Ovary (tissue), 3 donors: ENCODE results near the gene KCNAB2.

ENCODE experiments used
- CTCF ChIP-seq, 3 donors: fragments of 450-650 bp in 2 of 3; fragments of 200-600 bp in 1 of 3; IDR thresholded peaks; one replicate each; pipeline versions ENCODE4 v1.5.1 to v1.8.0; 2016 to 2022; ENCODE audit warnings: antibody characterized with exemption in 3 of 3, mild to moderate bottlenecking in 1 of 3
- EP300 ChIP-seq: sonication (generic); formaldehyde crosslinking; IDR thresholded peaks from one replicate; pipeline ENCODE4 v1.6.1; 2017; ENCODE audit warnings: antibody characterized with exemption
- POLR2A ChIP-seq: fragments of 450-650 bp; IDR thresholded peaks from one replicate; pipeline ENCODE4 v1.6.1; 2017; ENCODE audit warnings: antibody characterized with exemption, mild to moderate bottlenecking, moderate library complexity
- donor health status: DM: no; HTN: no; CAD: no.

- TF ChIP-seq CTCF (IDR thresholded peaks at IDR 0.05) (no peak), EP300 (no peak), POLR2A (no peak)
Observed at GRCh38 chr1:6027591-6027990, 18.1 kb upstream of the KCNAB2 start.
